ENCODE measurements around the gene PGAP6. TPM values are rescaled to one million over a fixed set of nuclear protein-coding genes. Genes with fewer than 3 reads are reported as not detected.

PGAP6 gene
- total and polyA plus RNA-seq, 2 of the 8 experiments (the other 6 are each of a cell fraction or from before 2014, with no cell fraction given): 86.8 to 364 TPM

DNA sequence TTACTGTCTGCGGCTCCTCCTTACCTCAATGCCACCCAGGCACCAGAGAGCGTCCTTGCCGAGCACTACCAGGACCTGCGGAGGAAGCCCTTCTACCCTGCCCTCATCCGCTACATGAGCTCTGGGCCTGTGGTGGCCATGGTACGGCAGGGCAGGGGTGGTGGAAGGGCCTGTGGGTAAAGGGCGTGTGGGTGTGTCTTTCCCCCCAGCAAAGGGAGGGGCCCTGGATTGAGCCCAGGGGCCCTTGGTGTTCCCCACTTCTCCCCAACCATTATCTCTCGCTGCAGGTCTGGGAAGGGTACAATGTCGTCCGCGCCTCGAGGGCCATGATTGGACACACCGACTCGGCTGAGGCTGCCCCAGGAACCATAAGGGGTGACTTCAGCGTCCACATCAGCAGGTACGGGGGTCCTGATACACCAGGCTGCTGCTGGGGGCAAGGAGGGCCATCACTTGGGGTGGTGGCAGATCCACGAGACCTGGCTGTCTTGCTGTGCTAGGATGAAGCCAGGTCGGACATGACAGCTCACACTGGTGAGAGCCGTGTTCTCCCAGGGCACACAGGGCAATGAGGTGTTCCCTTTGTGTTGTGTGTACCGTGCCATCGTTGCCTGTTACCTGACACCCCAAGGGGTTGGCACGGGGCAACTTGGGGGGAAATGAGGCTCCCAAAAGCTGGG, 17.7 kb upstream of the PGAP6 start (continued):
- TF ChIP-seq CHD7 (IDR thresholded peaks at IDR 0.05; ENCODE audit: insufficient replicate concordance, low read length) (no peak), SRF (IDR thresholded peaks at IDR 0.05; ENCODE audit: low read depth, low read length) (no peak), POU5F1 (IDR thresholded peaks at IDR 0.05; ENCODE audit: low read depth, low read length) (no peak), POLR2AphosphoS5 (IDR thresholded peaks at IDR 0.05; ENCODE audit: low read depth, low read length) (no peak; the same call in 1 of the 2 replicates), ZNF274 (IDR thresholded peaks at IDR 0.05; ENCODE audit: borderline replicate concordance, extremely low read depth, low read length) (no peak), SIX5 (IDR thresholded peaks at IDR 0.05; ENCODE audit: low read depth, low read length) (no peak), JUND (IDR thresholded peaks at IDR 0.05; ENCODE audit: low read length) (no peak), TCF12 (IDR thresholded peaks at IDR 0.05; ENCODE audit: low read depth, low read length) (no peak), CREB1 (IDR thresholded peaks at IDR 0.05) (no peak), NANOG (IDR thresholded peaks at IDR 0.05; ENCODE audit: insufficient read depth, low read depth, low read length, poor library complexity, severe bottlenecking) (no peak), SIN3A (conservative IDR thresholded peaks at IDR 0.05 in 1 of 2, IDR thresholded peaks at IDR 0.05 in 1 of 2; ENCODE audit: low read depth in 1 of 2, low read length in 2 of 2) (no peak), MAFK (IDR thresholded peaks at IDR 0.05; ENCODE audit: low read depth, low read length) (no peak)

Data from H1 (cell line).